HG03378 (cell line): ENCODE results near the gene SH3BP2.

Experiments
- ATAC-seq: cut with Tn5 transposase; IDR thresholded peaks from one replicate; pipeline ENCODE4 v1.9.1; 2021; ENCODE audit warnings: mild to moderate bottlenecking, moderate library complexity; ENCODE audit not compliant: unreplicated experiment

SH3BP2 gene

GRCh38 chr4:2789793-2790582 lies 2.9 kb upstream of the SH3BP2 start:
- no peak for ATAC-seq

DNA sequence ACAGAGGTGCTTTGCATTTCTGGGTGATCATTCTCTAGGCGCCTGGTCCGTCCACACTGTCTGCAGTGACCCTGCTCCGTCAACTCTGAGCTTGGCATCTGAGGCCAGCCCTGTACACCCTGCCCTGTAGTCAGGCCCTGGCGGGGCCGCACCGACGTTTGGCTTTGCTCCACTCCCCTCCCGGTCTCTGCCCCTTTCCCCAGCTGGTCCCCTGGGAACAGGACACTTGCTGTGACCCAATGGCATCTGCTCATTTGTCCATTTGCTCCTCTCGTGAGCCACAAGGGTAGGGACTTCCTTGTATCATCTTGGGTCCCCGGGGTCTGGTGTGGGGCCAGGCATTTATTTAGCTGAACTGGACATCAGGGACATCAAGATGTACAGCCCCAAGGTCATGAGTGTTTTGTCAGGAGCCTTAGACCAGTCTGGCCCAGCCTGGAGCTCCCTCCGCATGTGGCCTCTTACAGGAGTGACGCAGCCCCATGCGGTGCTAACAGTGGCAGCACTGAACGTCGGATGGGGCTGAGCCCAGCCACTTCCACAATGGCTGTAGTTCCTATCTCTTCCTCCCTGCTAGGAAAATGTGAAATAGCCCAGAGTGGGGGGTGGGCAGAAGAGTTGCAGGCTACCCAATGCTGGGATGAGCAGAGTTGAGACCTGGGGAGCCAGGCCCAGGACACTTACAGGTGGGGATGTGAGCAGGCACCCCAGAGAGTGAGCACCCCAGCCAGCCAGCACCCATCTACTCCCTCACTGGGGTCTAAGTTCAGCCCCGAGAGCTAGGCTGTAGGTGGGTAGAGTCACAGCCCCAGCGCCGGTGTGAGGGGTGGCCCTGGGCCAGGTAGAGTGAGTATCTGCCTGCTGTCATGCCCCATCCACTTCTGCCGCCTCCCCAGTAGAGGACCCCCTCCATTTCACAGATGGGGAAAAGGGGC lies 2.0 kb upstream of the SH3BP2 start:
- no peak for ATAC-seq

DNA sequence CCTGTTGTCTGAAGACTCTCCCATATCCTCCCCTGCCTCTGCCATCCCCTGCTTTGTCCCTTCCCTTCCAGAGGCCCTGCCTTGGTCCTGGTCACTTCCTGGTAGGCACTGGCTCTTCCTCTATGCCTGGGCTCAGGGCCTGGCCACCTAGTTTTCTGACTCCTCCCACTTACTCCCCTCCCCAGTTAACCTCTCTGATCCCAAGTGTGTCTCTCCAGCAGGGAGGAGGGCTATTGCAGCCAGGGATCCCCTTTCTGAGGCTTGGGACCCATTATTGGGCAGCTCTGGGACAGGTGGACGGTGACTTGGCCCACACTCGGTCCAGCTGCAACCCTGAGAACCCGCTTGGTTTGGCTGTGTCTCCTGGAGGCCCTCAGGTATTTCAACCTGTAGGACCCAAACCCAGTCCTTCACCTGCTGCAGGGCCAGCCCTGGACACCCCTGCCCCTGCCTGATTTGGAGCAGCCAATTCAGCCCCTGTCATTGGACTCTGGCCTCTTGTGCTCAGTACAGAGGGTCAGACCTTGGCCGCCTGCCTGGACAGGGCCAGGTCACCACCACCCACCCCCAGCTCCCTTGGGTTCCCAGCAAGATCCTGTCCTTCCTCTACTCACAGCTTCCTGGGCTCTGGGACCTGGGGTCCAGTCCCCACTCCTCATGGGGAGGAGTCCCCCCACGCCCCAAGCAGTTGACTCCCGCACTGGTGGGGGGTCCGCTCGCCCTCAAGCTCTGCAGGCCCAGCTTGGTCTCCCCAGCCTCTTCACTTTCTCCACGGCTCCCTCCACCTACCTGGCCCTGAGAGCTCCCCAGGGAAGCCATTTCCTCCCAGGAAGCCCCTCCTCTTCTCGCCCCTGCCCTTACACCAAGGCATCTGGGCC lies 1.1 kb upstream of the SH3BP2 start:
- no peak for ATAC-seq

GRCh38 chr4:2792396-2792710 lies 532 bp upstream of the SH3BP2 start:
- no peak for ATAC-seq

GRCh38 chr4:2793586-2794485 lies 951 bp downstream of the SH3BP2 start:
- ATAC-seq = no peak

DNA sequence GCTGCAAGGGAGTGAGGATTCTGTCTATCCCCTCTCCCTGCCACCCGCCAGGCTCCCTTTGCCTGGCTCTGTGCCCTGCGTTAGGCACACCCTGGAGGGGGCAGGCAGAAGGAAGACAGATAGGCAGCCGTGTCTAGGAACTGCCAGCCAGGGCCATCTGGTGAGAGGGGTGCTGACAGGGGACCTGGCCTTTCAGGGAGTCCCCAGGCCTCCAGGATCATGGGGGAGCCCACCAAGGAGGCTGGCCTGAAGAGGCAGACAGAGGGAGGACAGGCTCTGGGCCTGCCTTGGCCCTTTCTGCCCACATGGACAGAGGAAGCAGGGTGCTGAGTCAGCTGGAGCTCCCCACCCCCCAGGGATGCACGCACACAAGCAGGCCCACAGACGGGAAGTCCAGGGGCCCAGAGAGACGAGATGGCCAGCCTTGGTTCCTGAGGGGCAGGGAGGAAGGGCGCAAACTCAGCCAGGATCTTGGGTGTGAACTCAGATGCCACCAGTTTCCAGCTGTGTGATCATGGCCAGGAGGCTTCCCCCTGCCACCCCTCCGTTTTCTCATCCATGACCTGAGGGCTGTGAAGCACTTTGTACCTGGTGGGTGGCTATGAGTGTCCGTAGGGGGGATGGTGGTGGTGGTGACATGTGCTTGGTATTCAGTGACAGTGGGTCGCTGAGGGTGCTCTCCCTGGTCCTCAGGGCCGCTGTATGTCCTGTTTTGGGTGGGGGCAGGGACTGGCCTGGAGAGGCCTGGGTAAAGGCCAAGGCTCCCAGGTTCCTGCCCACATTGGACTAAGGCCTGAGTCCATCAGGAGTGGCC lies 1.8 kb downstream of the SH3BP2 start:
- no peak for ATAC-seq

DNA sequence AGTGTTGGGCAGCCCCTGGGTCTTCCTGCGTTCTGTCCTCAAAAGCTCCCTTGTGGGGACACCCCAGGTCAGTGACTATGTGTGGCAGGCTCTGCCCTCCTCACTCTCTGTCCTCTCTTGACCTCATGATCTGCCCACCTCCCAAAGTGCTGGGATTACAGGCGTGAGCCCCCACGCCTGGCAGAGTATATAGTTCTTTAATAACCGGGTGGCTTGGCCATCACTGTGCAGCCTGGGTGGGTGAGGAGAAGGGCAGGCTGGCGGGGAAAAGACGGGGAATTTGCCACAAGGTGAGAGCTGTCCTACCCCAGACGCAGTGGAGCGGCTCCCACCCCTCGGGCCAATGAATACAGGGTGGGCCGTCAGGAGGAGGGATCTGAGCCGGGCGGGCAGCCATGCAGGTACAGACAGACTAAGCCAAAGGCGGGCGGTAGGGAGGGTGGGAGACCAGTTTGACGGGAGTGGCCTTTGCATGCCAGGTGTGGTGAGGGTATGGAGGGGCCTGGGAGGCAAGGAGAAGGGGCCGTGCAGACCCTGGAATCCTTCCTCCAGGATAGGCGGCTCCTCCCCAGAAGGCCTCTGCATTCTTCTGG lies 2.5 kb downstream of the SH3BP2 start:
- ATAC-seq = no peak

DNA sequence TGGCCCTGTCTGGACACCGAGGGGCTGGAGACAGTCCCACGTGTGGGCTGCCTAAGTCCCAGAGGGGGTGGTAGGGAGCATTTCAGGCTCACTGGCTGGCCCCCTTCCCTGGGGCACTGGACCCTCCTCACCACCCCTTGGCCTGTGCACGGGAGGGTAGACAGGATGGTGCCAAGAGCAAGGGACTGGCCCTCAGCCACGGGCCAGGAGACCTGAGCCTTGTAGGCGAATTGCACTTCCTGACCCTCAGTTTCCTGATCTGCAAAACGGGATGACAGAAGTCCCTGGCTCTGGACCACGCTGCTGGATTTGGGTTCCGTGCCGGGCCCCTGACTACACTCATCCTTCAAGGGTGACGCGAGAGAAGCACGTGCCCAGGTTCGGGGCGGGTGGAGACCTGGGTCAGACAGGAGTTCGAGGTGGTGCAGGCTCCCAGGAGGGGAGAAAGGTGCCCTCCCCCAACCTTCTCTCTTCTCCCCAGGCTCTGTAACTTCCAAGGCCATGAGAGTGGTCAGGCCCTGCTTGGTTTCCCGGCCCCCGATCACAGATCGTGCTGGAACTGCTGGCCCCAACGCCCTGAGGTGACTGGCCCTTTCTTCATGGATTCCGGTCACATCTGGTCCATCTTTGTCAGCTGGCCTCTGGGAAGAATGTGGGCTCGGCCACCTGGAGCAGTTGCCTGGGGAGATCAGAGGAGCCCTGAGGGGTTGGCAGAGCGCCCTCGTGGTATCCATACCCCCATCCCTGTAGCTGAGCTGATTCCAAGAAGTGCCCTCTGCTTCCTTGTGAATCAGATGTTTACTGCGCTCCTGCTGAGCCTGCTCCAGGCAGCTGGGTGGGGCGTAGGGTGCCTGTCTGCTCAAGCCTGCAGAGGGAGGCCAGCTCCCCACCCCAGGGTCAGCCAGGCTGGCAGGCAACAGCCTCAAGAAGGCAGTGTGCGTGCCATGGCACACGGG lies 3.3 kb downstream of the SH3BP2 start:
- ATAC-seq = no peak

DNA sequence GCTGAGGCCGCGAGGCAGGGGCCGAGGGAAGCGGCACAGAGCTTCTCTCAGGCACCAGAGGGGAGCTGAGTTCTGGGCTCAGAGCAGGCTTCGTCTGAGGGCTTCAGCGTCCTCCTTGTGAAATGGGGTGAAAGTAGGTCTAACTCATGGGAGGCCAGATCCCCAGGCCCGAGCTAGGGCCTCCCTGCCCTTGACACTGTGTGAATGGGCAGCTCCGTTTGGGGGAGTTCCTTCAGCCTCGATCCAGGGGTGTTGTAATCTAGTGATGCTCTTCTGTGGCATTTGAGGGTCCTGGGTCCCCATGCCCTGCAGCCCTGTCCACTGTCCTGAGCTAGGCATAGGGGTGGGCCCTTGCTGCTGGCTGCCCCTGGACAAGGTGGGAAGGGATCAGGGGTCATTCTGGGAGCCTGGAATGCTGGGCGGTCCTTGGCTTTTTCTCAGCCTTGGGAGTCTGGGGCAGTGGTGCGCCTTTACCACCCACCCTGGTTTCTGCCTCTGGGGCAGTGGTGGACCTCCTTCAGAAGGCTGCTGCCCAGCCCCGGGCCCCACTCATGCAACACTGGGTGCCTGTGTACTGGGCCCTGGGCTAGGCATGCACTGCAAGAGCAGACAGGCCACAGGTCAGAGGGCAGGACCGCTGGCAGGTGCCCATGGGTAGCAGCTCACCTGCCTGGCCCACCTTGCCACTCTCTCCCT lies 4.1 kb downstream of the SH3BP2 start:
- ATAC-seq = no peak

- peak; percentile 12 for ATAC-seq
These were observed 4.8 kb downstream of the SH3BP2 start for GRCh38 chr4:2797545-2798305.

DNA sequence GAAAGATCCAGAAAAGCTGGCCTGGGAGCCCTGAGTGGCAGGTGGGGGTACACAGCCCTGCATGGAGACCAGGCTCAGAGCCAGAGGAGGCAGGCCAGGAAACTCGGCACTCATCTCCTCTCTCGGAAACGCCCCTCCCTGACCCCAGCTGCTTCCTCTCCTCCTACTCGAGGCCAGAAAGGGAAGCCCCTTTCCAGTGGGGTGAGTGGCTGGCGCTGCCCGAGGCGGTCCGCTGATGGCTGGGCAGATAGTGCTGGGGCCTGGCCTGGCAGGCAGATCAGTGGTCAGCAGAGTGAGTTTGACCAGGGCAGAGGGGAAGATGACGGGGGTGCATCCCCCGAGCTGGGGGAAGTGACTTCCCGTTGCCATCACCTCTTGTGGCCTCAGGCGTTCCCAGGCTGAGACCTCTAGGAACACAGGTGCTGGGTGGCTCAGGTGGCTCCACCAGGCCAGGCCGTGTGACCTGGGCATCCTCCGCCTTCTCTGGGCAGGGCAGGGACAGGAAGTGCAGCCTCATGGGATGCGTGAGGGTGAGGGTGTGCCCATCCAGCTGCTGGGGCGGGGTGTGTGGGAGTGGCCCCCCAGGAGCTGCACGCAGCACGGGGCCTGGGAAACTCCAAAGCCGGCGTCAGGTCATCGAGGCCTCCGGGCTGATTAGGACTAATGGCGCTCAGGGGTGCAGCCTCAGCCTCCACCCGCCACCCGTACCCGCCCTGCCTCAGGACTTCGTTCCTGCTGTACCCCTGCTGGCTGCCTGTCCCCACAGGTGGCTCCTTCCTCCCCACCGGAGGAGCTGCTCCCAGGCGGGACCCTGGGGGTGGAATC lies 5.7 kb downstream of the SH3BP2 start:
- ATAC-seq = peak; percentile 32

- ATAC-seq = no peak
These were observed 6.5 kb downstream of the SH3BP2 start for GRCh38 chr4:2799224-2799911.

DNA sequence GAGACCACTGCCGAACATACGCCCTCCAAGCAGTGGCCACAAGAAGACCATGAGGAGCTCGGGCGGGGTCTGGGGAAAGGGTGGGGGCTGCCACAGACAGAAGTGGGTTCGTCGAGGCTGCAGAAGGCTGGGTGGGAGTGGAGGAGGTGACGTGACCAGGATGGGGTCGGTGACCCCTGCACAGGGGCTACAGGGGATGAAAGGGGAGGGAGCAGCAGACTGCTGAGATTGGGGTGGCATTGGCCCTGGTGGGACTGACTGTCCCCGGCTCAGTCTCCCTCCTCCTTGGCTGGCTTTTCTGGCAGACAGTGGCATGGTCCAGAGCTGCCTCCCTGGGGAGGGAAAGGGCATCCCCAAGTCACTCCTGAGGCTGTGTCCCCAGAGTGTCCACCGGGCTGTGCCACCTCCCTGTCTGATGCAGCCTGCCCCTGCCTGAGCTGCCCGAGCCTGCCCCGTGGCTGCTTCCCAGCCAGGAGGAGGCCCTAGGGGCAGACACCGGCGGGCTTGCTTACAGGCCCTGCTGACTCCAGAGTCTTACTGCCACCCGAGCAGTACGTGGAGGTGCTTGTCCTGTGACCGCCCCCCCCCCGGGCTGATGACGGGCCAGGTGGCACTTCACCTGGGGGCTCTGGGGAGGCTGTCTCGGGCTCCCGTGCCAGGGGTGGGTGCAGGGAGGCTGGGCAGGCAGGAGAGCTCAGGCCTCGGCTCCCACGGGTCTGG lies 7.2 kb downstream of the SH3BP2 start:
- ATAC-seq = no peak
